ENCODE measurements around the gene DPYSL3.

DNA sequence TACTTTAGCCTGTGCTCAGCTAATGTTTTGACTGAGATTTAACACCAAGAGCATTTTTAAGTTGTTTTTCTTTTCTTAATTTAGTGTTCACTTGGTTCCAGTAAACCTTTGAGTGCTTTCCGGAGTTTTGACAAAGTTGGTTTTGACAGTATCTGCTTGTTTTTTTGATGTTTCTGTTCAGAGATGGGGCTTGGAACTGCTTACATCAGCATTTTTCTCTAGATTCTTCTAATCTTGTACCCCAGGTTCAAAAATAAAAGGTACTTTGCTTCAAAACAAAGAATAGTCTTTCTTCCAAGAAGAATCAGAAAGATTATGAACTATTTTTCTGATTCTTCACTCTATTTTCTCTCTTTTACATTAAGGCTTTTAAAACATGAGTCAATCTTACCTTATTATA is 132.2 kb downstream of the DPYSL3 start:
- TF ChIP-seq SUZ12 (IDR thresholded peaks at IDR 0.05) (no peak), SP1 (IDR thresholded peaks at IDR 0.05) (no peak), FOXA1 (IDR thresholded peaks at IDR 0.05) (no peak), TARDBP (IDR thresholded peaks at IDR 0.05) (no peak)
